ENCODE measurements around the gene NADK2. TPM values are rescaled to one million over a fixed set of nuclear protein-coding genes. Genes with fewer than 3 reads are reported as not detected.

Gene NADK2
- total RNA-seq, 1 donor from 2014 or later: 18.4 TPM

- TF ChIP-seq CTCF (IDR thresholded peaks at IDR 0.05): no peak
- Histone ChIP-seq H3K36me3 (peaks cover 15 to 44% of the 10 kb centered on the region in 2 donors), H3K9me3 (no peaks in the 10 kb centered on the region), H3K4me1 (no peaks in the 10 kb centered on the region), H3K27ac (no peak overlapping the region), H3K27me3 (no peaks in the 10 kb centered on the region), H3K4me3 (no peak overlapping the region)
- intact Hi-C loops (cut with DNase I): no loop called here
- no peak for DNase-seq (ENCODE audit: low spot score in 2 of 2)
Observed at GRCh38 chr5:36161361-36161760, 80.4 kb downstream of the NADK2 start.

DNA sequence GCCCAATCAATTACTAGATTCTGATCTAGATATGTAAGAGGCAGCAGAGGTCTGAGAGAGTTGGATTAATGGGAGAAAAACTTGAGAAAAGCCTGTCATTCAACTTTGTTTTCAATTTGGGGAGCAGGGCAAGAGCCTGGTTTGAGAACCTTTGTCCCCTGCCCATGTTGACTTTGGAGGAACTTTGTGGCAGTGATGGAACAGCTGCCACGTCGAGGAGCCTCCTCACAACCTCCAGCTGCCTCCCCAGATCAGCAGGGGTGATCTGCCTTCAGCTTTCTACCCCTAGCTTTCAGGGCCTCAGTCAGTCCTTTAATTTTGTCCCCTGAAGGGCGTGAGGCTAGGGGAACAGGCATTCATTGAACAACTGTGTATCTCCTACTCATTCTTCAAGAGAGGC, 81.1 kb downstream of the NADK2 start:
- Histone ChIP-seq H3K27me3 (no peaks in the 10 kb centered on the region), H3K36me3 (peaks cover 15 to 43% of the 10 kb centered on the region in 2 donors), H3K4me3 (no peak overlapping the region), H3K4me1 (no peaks in the 10 kb centered on the region), H3K27ac (no peak overlapping the region), H3K9me3 (no peaks in the 10 kb centered on the region)
- intact Hi-C loops (cut with DNase I): no loop called here
- no peak for DNase-seq (ENCODE audit: low spot score in 2 of 2)
- no peak for TF ChIP-seq CTCF (IDR thresholded peaks at IDR 0.05)

DNA sequence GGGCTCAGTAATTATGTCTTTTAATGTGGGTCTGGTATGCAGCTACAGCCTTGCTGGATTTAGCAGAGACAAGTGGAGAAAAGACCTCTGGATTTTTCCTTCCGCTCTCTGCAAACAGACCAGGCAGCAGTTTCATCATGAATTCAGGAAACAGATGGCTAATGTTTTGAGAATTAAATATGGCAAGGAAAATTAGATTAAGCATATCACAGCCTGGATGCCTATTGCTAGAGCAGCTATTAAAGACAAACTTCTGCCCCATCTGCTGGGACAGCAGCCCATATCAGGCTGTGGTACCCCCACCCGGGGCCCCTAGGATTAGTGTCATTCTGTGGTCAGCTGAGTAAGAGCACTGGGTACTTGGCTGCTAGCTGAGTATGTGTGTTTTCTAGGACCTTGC, 83.6 kb downstream of the NADK2 start:
- Histone ChIP-seq H3K4me1 (no peaks in the 10 kb centered on the region), H3K27me3 (no peaks in the 10 kb centered on the region), H3K4me3 (no peak overlapping the region), H3K27ac (no peak overlapping the region), H3K9me3 (no peaks in the 10 kb centered on the region), H3K36me3 (peaks cover 15 to 32% of the 10 kb centered on the region in 2 donors)
- intact Hi-C loops (cut with DNase I): no loop called here
- TF ChIP-seq CTCF (IDR thresholded peaks at IDR 0.05): no peak
- no peak for DNase-seq (ENCODE audit: low spot score in 2 of 2)

GRCh38 chr5:36156619-36157018, 85.1 kb downstream of the NADK2 start:
- no peaks in the 10 kb centered on the region for H3K9me3 ChIP-seq
- H3K4me1 ChIP-seq: no peaks in the 10 kb centered on the region
- H3K4me3 ChIP-seq: no peak overlapping the region
- TF ChIP-seq CTCF (IDR thresholded peaks at IDR 0.05): no peak
- H3K36me3 ChIP-seq: peaks cover 9 to 18% of the 10 kb centered on the region in 2 donors
- DNase-seq (ENCODE audit: low spot score in 2 of 2): no peak
- H3K27me3 ChIP-seq: no peaks in the 10 kb centered on the region
- intact Hi-C loops (cut with DNase I): no loop called here
- H3K27ac ChIP-seq: no peak overlapping the region

GRCh38 chr5:36156121-36156601, 85.6 kb downstream of the NADK2 start:
- intact Hi-C loops (cut with DNase I): no loop called here
- Histone ChIP-seq H3K9me3 (no peaks in the 10 kb centered on the region), H3K27ac (no peak overlapping the region), H3K4me3 (no peak overlapping the region), H3K4me1 (no peaks in the 10 kb centered on the region), H3K36me3 (peaks cover 9 to 14% of the 10 kb centered on the region in 2 donors), H3K27me3 (no peaks in the 10 kb centered on the region)
- TF ChIP-seq CTCF (IDR thresholded peaks at IDR 0.05): no peak
- no peak for DNase-seq (ENCODE audit: low spot score in 2 of 2)

- Histone ChIP-seq H3K27ac (no peak overlapping the region), H3K9me3 (no peaks in the 10 kb centered on the region), H3K27me3 (no peaks in the 10 kb centered on the region), H3K36me3 (peaks cover 9 to 14% of the 10 kb centered on the region in 2 donors), H3K4me1 (peaks cover 0 to 1% of the 10 kb centered on the region in 2 donors), H3K4me3 (no peak overlapping the region)
- TF ChIP-seq CTCF (IDR thresholded peaks at IDR 0.05): no peak
- intact Hi-C loops (cut with DNase I): no loop called here
- DNase-seq (ENCODE audit: low spot score in 2 of 2): no peak
Observed at GRCh38 chr5:36155291-36155690, 86.4 kb downstream of the NADK2 start.

Measured in ascending aorta (tissue), 2 donors.